AG09309 (cell line): ENCODE results near the gene ATP1A2.
A peak's percentile ranks its signal among the peaks of the same experiment; 100 is the strongest.

Experiments
- DNase-seq: peaks from one replicate; pipeline ENCODE4 v3.0.0-alpha.2; 2010; ENCODE audit warnings: low read depth
- H3K4me3 ChIP-seq: 2 replicates; pipeline ENCODE4 v1.5.1; 2011; ENCODE audit warnings: mild to moderate bottlenecking, low read depth, low read length, moderate library complexity; ENCODE audit not compliant: control insufficient read depth
- TF ChIP-seq, protein P1 (sequence below): IDR thresholded peaks from 2 replicates; pipeline ENCODE4 v1.5.1; 2011; ENCODE audit warnings: mild to moderate bottlenecking, low read depth, low read length, inconsistent platforms; ENCODE audit not compliant: insufficient read depth, control insufficient read depth; ENCODE audit errors: missing control alignments

ATP1A2 gene

DNA sequence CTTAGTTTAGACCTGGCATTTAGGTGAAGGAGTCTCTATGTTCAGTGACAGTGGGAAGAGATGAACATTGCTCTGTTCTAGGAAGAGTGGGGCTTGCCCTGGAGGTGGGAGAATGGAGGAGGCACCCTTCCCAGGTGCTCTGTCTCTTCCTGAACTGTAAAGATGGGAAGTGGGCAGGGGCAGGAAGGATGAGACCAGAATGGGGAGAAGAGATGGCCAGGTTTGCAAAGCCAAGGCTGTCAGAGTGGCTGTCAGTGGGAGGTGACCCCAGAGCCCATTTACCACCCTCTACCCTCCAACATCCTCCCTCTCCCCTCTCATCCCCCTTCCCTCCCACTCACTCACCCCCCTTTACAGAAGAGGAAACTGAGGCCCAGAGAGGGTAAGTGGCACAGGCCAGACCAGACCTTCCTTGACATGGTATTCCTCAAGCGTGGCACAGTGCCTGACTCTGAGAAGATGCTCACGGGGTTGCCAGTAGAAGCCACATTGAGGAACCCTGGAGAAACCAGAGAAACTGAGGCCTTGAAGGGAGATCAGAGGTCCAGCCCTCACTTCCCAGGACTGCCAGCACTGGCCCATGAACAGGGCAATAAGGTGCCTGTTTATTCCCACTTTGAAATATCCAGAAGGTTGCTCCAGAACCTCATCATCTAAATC, 15.7 kb upstream of the ATP1A2 start:
- H3K4me3 ChIP-seq = no peak overlapping the region
- DNase-seq = no peak
- TF ChIP-seq, protein P1, sequence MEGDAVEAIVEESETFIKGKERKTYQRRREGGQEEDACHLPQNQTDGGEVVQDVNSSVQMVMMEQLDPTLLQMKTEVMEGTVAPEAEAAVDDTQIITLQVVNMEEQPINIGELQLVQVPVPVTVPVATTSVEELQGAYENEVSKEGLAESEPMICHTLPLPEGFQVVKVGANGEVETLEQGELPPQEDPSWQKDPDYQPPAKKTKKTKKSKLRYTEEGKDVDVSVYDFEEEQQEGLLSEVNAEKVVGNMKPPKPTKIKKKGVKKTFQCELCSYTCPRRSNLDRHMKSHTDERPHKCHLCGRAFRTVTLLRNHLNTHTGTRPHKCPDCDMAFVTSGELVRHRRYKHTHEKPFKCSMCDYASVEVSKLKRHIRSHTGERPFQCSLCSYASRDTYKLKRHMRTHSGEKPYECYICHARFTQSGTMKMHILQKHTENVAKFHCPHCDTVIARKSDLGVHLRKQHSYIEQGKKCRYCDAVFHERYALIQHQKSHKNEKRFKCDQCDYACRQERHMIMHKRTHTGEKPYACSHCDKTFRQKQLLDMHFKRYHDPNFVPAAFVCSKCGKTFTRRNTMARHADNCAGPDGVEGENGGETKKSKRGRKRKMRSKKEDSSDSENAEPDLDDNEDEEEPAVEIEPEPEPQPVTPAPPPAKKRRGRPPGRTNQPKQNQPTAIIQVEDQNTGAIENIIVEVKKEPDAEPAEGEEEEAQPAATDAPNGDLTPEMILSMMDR = no peak

- TF ChIP-seq, protein P1 = peak; percentile 95
Observed at GRCh38 chr1:160101037-160101716, 14.4 kb upstream of the ATP1A2 start.

DNA sequence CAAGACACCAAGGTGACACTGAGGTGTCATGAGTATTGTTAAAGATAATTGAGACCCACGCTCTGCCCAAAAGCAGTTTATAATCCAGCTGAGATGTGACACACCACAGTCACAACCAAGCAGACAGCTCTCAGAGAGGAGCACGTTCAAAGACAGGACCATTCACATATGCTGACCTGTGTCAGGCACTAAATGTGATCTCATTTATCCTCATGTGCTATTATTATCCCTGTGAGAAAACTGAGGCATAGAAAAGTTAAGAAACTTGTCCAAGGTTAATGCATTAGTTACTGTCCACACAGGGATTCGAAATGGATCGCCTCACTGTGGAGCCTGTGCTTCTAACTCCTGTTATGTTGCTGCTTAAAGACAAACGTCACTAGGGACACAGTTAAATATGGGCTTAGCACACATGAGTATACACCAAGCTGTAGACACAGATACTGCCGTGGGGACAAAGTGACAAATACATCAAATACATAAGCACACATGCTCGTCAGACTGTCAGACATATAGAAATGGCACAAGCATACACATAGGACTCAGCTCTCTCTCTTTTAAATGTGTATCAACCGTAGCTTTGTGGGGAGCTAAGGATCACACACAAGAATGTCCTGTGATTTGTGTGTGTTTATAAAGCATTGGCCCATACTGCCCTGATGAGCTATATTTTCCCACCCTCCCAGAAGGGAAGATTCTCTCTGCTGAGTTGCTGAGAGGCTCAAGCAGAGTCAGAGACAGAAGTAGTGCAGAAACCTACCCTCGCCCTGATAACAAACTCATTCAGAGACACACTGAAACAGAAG, 13.6 kb upstream of the ATP1A2 start:
- TF ChIP-seq, protein P1 = no peak
- no peak overlapping the region for H3K4me3 ChIP-seq
- no peak for DNase-seq

More at GRCh38 chr1:160101037-160101716, 14.4 kb upstream of the ATP1A2 start:
- no peak overlapping the region for H3K4me3 ChIP-seq
- DNase-seq = no peak

- H3K4me3 ChIP-seq = no peak overlapping the region
- TF ChIP-seq, protein P1 = no peak
- no peak for DNase-seq
Observed at GRCh38 chr1:160103658-160104408, 11.7 kb upstream of the ATP1A2 start.

- DNase-seq = no peak
- H3K4me3 ChIP-seq = no peak overlapping the region
- TF ChIP-seq, protein P1 = no peak
Observed at GRCh38 chr1:160104486-160104885, 11.1 kb upstream of the ATP1A2 start.

DNA sequence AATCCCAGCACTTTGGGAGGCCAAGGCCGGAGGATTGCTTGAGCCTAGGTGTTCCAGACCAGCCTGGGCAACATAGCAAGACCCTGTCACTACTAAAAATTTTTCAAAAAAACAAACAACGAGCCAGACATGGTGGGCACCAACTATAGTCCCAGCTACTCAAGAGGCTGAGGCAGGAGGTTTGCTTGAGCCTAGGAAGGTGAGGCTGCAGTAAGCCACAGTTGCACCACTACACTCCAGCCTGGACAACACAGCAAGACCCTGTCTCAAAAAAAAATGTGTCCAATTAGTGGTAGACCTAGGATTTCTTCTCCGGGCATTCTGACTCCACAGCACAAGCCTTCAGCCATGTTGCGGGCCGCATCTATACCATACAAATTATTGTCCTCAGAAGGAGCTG, 10.4 kb upstream of the ATP1A2 start:
- no peak for DNase-seq
- TF ChIP-seq, protein P1 = no peak
- H3K4me3 ChIP-seq = no peak overlapping the region
